Esophagus muscularis mucosa (tissue), 4 donors: ENCODE data around the gene ABHD8. TPM values are rescaled to one million over a fixed set of nuclear protein-coding genes. Genes with fewer than 3 reads are reported as not detected.

Experiments used
- DNase-seq: peaks from one replicate; pipeline ENCODE4 v3.0.0-alpha.2; 2017; ENCODE audit errors: extremely low spot score
- H3K27ac ChIP-seq, 4 donors: fragments of 200-600 bp; sonication (generic); replicated peaks in 1 of 4; 1 replicate in 3 of 4; 2 replicates in 1 of 4; pipeline ENCODE4 v1.5.1; 2016 to 2019; ENCODE audit warnings: mild to moderate bottlenecking in 1 of 4
- H3K27me3 ChIP-seq, 4 donors: fragments of 200-600 bp; sonication (generic); one replicate each; pipeline versions ENCODE4 v1.5.1 to v1.6.0; 2016 to 2019
- H3K36me3 ChIP-seq, 4 donors: fragments of 200-600 bp; sonication (generic); one replicate each; pipeline ENCODE4 v1.5.1; 2016 to 2019
- H3K4me1 ChIP-seq, 4 donors: fragments of 200-600 bp; sonication (generic); one replicate each; pipeline ENCODE4 v1.5.1; 2016 to 2019
- H3K4me3 ChIP-seq, 4 donors: fragments of 200-600 bp; sonication (generic); 1 replicate in 2 of 4; 2 replicates in 2 of 4; pipeline ENCODE4 v1.5.1; 2016 to 2019; ENCODE audit warnings: mild to moderate bottlenecking in 4 of 4, moderate library complexity in 1 of 4
- H3K9me3 ChIP-seq, 4 donors: fragments of 200-600 bp; sonication (generic); 1 replicate in 3 of 4; 2 replicates in 1 of 4; pipeline ENCODE4 v1.5.1; 2016 to 2019
- CTCF ChIP-seq, 3 experiments: fragments of 200-600 bp in 2 of 3; fragments of 450-650 bp in 1 of 3; sonication (generic) in 2 of 3; IDR thresholded peaks; one replicate each; pipeline ENCODE4 v1.5.1; 2017 to 2019; ENCODE audit warnings: antibody characterized with exemption in 3 of 3, mild to moderate bottlenecking in 2 of 3, moderate library complexity in 1 of 3
- EP300 ChIP-seq: sonication (generic); formaldehyde crosslinking; IDR thresholded peaks from one replicate; pipeline ENCODE4 v1.6.1; 2017; ENCODE audit warnings: antibody characterized with exemption
- POLR2A ChIP-seq: fragments of 450-650 bp; IDR thresholded peaks from one replicate; pipeline ENCODE4 v1.6.1; 2017; ENCODE audit warnings: antibody characterized with exemption, moderate library complexity, mild to moderate bottlenecking, low read depth
- POLR2AphosphoS5 ChIP-seq, 2 donors: sonication (generic); formaldehyde crosslinking; IDR thresholded peaks; one replicate each; pipeline ENCODE4 v1.6.1; 2017; ENCODE audit warnings: antibody characterized with exemption in 2 of 2
- WGBS: methylation state at CpG from one replicate; pipeline ENCODE4 v1.1.5; 2018; 5-methylcytosine and 5-hydroxymethylcytosine counted together
- intact Hi-C: fragments of 100-400 bp; cut with DNase I; formaldehyde crosslinking; loops from one replicate; pipeline ENCODE4 v1.15.1; 2023
- total RNA-seq, 4 donors: library from RNA; depleted of rRNA; stranded (reverse); fragments of >200 nt; gene quantifications; one replicate each; pipeline versions ENCODE4 v1.1.0 to v1.2.1, GENCODE V29; 2016

ABHD8 gene
- total RNA-seq, 4 donors from 2014 or later: 14.7 to 35.4 (median 28.1) TPM

DNA sequence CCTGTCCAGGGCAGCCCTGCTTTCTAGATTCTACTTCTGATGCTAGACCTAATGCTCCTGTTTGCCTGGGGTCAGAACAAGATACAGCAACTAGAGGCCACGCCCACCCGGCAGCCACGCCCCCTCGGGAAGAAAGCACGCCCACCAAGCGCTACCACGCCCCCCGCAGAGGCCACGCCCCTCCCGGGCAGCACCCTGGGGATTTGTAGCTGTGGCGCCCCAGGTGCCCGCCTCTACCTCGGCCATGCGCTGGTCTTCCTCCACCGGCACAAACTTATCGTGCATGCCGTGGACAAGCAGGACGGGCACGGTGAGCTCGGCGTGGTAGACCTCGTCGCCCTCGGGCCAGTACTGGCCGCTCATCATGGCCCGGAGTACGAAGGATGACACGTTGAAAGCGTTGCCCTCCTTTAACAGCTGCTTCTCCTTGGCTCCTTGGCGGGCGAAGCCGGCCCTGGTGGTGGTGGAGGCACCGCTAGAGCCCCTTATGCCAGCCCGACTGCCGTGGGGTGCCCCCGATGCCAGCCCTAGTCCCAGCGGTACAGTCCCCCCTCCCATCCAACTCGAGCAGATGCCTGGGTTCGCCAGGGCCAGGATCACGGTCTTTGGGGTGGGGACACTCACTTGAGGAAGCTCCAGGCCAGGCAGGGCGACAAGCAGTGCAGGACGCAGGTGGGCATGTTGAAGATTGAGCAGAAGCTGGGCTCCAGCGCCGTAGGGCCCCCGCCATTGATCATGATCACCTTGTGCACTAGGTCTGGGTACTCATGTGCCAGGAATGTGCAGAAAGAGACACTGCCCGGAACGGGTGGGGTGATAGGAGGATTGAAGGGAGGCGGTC, 9.0 kb downstream of the ABHD8 start:
- DNase-seq: peak; percentile 70
- Histone ChIP-seq H3K4me3 (no peak overlapping the region), H3K36me3 (peaks cover 3 to 28% (median 18%) of the 10 kb centered on the region in 4 donors), H3K27me3 (no peaks in the 10 kb centered on the region), H3K27ac (no peak overlapping the region), H3K4me1 (peaks cover 0 to 30% (median 19%) of the 10 kb centered on the region in 4 donors), H3K9me3 (peaks cover 0 to 5% (median 0%) of the 10 kb centered on the region in 4 donors)
- TF ChIP-seq POLR2AphosphoS5 (IDR thresholded peaks at IDR 0.05) (no peak), POLR2A (no peak), CTCF (IDR thresholded peaks at IDR 0.05) (no peak), EP300 (no peak)
- 75% methylated on average over 36 of the region's 48 CpGs for WGBS
- intact Hi-C loops: loop anchor here (5.0 kb wide), 1 partner anchor 98 kb away; the partner anchor contains the start of gene CCDC194

DNA sequence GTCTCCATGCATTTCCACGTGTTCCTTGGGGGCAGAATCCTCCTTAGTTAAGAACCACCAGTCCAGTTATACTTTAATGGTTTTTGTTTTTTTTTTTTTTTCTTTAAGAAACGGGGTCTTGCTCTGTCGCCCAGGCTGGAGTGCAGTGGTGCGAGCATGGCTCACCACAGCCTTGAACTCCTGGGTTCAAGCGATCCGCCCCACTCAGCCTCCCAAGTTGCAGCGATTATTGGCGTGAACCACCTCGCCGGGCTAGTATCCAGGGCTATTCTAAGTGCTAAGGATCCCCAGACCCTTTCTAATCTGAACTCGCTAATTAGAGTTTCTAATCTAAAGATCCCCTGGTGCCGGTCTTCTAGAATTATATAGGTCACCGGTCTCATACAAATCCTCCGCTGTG, 9.6 kb downstream of the ABHD8 start:
- Histone ChIP-seq H3K9me3 (peaks cover 0 to 5% (median 0%) of the 10 kb centered on the region in 4 donors), H3K36me3 (peaks cover 3 to 28% (median 18%) of the 10 kb centered on the region in 4 donors), H3K4me1 (peaks cover 0 to 34% (median 21%) of the 10 kb centered on the region in 4 donors), H3K27me3 (no peaks in the 10 kb centered on the region), H3K4me3 (no peak overlapping the region), H3K27ac (no peak overlapping the region)
- DNase-seq: no peak
- intact Hi-C loops: loop anchor here (5.0 kb wide), 1 partner anchor 99 kb away; the partner anchor contains the start of gene CCDC194
- 86% methylated on average over 14 of the region's 14 CpGs for WGBS
- TF ChIP-seq CTCF (IDR thresholded peaks at IDR 0.05) (no peak), POLR2A (no peak), POLR2AphosphoS5 (IDR thresholded peaks at IDR 0.05) (no peak), EP300 (no peak)

- Histone ChIP-seq H3K9me3 (no peaks in the 10 kb centered on the region), H3K27me3 (no peaks in the 10 kb centered on the region), H3K4me1 (peaks cover 0 to 34% (median 21%) of the 10 kb centered on the region in 4 donors), H3K36me3 (peaks cover 3 to 21% (median 13%) of the 10 kb centered on the region in 4 donors), H3K4me3 (peak overlapping the region; percentile 58 to 65 (median 62)), H3K27ac (peak overlapping the region; percentile 78 to 90 (median 84))
- 0% methylated on average over 21 of the region's 46 CpGs for WGBS
- intact Hi-C loops: loop anchor here (5.0 kb wide), 1 partner anchor 100 kb away; the partner anchor contains the start of gene CCDC194
- TF ChIP-seq POLR2A (no peak), POLR2AphosphoS5 (IDR thresholded peaks at IDR 0.05) (peak; percentile 47 to 62), CTCF (IDR thresholded peaks at IDR 0.05) (peak; percentile 66 to 84 (median 69)), EP300 (no peak)
- peak; percentile 92 for DNase-seq
Measured at GRCh38 chr19:17292301-17293074, 10.7 kb downstream of the ABHD8 start.

- Histone ChIP-seq H3K4me3 (peak overlapping the region in 1 of 4 donors; percentile 22), H3K9me3 (no peaks in the 10 kb centered on the region), H3K4me1 (peaks cover 0 to 33% (median 21%) of the 10 kb centered on the region in 4 donors), H3K27ac (no peak overlapping the region), H3K27me3 (no peaks in the 10 kb centered on the region), H3K36me3 (peaks cover 0 to 8% (median 5%) of the 10 kb centered on the region in 4 donors)
- TF ChIP-seq POLR2AphosphoS5 (IDR thresholded peaks at IDR 0.05): no peak
- no peak for TF ChIP-seq EP300
- TF ChIP-seq POLR2A: no peak
- TF ChIP-seq CTCF (IDR thresholded peaks at IDR 0.05): no peak
- 13% methylated on average over 21 of the region's 22 CpGs for WGBS
- DNase-seq: peak; percentile 91
- intact Hi-C loops: no loop called here
Measured at GRCh38 chr19:17289489-17289888, 13.7 kb downstream of the ABHD8 start.
